Measurements from ENCODE around the gene AGBL1. TPM values are rescaled to one million over a fixed set of nuclear protein-coding genes. Genes with fewer than 3 reads are reported as not detected.

Gene AGBL1
- total and polyA plus RNA-seq, 2 experiments from 2014 or later = 0.03 TPM; not detected in 1

DNA sequence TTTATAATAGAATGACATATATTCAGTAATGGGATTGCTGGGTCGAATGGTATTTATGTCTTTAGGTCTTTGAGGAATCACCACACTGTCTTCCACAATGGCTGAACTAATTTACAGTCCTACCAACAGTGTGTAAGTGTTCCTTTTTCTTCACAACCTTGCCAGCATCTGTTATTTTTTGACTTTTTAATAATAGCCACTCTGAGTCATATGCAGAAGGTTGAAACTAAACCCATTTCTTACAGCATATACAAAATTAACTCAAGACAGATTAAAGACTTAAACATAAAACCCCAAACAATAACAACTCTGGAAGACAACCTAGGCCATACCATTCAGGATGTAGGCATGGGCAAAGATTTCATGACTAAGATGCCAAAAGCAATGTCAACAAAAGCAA lies 671.4 kb downstream of the AGBL1 start (continued):
- TF ChIP-seq, protein P1, sequence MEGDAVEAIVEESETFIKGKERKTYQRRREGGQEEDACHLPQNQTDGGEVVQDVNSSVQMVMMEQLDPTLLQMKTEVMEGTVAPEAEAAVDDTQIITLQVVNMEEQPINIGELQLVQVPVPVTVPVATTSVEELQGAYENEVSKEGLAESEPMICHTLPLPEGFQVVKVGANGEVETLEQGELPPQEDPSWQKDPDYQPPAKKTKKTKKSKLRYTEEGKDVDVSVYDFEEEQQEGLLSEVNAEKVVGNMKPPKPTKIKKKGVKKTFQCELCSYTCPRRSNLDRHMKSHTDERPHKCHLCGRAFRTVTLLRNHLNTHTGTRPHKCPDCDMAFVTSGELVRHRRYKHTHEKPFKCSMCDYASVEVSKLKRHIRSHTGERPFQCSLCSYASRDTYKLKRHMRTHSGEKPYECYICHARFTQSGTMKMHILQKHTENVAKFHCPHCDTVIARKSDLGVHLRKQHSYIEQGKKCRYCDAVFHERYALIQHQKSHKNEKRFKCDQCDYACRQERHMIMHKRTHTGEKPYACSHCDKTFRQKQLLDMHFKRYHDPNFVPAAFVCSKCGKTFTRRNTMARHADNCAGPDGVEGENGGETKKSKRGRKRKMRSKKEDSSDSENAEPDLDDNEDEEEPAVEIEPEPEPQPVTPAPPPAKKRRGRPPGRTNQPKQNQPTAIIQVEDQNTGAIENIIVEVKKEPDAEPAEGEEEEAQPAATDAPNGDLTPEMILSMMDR (conservative IDR thresholded peaks at IDR 0.05; ENCODE audit: low read depth in 2 of 2) = no peak
- TF ChIP-seq, protein P2, sequence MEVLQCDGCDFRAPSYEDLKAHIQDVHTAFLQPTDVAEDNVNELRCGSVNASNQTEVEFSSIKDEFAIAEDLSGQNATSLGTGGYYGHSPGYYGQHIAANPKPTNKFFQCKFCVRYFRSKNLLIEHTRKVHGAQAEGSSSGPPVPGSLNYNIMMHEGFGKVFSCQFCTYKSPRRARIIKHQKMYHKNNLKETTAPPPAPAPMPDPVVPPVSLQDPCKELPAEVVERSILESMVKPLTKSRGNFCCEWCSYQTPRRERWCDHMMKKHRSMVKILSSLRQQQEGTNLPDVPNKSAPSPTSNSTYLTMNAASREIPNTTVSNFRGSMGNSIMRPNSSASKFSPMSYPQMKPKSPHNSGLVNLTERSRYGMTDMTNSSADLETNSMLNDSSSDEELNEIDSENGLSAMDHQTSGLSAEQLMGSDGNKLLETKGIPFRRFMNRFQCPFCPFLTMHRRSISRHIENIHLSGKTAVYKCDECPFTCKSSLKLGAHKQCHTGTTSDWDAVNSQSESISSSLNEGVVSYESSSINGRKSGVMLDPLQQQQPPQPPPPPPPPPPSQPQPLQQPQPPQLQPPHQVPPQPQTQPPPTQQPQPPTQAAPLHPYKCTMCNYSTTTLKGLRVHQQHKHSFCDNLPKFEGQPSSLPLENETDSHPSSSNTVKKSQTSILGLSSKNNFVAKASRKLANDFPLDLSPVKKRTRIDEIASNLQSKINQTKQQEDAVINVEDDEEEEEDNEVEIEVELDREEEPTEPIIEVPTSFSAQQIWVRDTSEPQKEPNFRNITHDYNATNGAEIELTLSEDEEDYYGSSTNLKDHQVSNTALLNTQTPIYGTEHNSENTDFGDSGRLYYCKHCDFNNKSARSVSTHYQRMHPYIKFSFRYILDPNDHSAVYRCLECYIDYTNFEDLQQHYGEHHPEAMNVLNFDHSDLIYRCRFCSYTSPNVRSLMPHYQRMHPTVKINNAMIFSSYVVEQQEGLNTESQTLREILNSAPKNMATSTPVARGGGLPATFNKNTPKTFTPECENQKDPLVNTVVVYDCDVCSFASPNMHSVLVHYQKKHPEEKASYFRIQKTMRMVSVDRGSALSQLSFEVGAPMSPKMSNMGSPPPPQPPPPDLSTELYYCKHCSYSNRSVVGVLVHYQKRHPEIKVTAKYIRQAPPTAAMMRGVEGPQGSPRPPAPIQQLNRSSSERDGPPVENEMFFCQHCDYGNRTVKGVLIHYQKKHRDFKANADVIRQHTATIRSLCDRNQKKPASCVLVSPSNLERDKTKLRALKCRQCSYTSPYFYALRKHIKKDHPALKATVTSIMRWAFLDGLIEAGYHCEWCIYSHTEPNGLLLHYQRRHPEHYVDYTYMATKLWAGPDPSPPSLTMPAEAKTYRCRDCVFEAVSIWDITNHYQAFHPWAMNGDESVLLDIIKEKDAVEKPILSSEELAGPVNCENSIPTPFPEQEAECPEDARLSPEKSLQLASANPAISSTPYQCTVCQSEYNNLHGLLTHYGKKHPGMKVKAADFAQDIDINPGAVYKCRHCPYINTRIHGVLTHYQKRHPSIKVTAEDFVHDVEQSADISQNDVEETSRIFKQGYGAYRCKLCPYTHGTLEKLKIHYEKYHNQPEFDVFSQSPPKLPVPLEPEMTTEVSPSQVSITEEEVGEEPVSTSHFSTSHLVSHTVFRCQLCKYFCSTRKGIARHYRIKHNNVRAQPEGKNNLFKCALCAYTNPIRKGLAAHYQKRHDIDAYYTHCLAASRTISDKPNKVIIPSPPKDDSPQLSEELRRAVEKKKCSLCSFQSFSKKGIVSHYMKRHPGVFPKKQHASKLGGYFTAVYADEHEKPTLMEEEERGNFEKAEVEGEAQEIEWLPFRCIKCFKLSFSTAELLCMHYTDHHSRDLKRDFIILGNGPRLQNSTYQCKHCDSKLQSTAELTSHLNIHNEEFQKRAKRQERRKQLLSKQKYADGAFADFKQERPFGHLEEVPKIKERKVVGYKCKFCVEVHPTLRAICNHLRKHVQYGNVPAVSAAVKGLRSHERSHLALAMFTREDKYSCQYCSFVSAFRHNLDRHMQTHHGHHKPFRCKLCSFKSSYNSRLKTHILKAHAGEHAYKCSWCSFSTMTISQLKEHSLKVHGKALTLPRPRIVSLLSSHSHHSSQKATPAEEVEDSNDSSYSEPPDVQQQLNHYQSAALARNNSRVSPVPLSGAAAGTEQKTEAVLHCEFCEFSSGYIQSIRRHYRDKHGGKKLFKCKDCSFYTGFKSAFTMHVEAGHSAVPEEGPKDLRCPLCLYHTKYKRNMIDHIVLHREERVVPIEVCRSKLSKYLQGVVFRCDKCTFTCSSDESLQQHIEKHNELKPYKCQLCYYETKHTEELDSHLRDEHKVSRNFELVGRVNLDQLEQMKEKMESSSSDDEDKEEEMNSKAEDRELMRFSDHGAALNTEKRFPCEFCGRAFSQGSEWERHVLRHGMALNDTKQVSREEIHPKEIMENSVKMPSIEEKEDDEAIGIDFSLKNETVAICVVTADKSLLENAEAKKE (CRISPR knock-in tag; IDR thresholded peaks at IDR 0.05) = no peak

DNA sequence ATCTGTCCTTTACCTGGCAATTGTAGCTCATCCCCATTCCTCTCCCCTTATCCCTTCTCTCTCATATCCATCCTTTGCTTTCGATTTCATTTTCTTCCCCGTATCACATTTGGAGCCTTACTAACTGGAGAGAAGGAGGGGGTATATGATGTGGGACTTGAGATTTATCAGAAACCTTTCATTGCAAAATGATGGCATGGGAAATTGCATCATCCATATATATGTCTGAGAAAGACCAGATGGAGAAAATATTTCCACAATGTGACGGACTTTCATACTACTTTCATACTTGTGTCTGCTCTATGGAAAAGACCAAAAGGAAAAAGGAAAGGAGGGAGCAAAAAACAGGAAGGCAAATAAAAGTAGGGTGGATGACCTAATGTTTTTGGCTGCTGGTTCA lies 675.2 kb downstream of the AGBL1 start:
- Mint-ChIP-seq H3K27ac (no peak overlapping the region), H3K9me3 (no peaks in the 10 kb centered on the region)
- TF ChIP-seq JUNB (IDR thresholded peaks at IDR 0.05; ENCODE audit: unreplicated experiment) = no peak
- TF ChIP-seq, protein P1 (conservative IDR thresholded peaks at IDR 0.05; ENCODE audit: low read depth in 2 of 2) = no peak
- no peak for TF ChIP-seq ZNF114 (CRISPR knock-in tag; IDR thresholded peaks at IDR 0.05)
- TF ChIP-seq POLR2AphosphoS5 (IDR thresholded peaks at IDR 0.05; ENCODE audit: low read depth) = no peak
- no peak for TF ChIP-seq ZNF331 (CRISPR knock-in tag; IDR thresholded peaks at IDR 0.05; ENCODE audit: low read depth)
- TF ChIP-seq EZH2phosphoT487 (IDR thresholded peaks at IDR 0.05; ENCODE audit: unreplicated experiment) = no peak

More for the DNA sequence above, 675.2 kb downstream of the AGBL1 start:
- H3K4me3 ChIP-seq = no peak overlapping the region
- no peaks in the 10 kb centered on the region for H3K36me3 Mint-ChIP-seq (ENCODE audit: low read depth)
- H3K27me3 Mint-ChIP-seq (ENCODE audit: insufficient read depth, low read depth, poor library complexity) = no peaks in the 10 kb centered on the region
- H2AFZ ChIP-seq = no peak overlapping the region
- H3K9me2 ChIP-seq (ENCODE audit: insufficient read depth) = no peaks in the 10 kb centered on the region
- no peaks in the 10 kb centered on the region for H3K4me1 ChIP-seq (ENCODE audit: insufficient read depth)
- H4K20me1 ChIP-seq (replicated peaks; ENCODE audit: insufficient read depth) = no peaks in the 10 kb centered on the region
- no peaks in the 10 kb centered on the region for H3K4me1 Mint-ChIP-seq
- ATAC-seq = no peak
- no peak for DNase-seq (ENCODE audit: low spot score)
- H3K27me3 ChIP-seq (ENCODE audit: insufficient read depth) = no peaks in the 10 kb centered on the region
- H3F3A ChIP-seq (replicated peaks; ENCODE audit: low read depth) = no peaks in the 10 kb centered on the region
- no peak overlapping the region for H3K4me3 Mint-ChIP-seq
- H3K27ac ChIP-seq (ENCODE audit: low read depth) = no peak overlapping the region
- H3K4me2 ChIP-seq = no peak overlapping the region
- H3K79me2 ChIP-seq (replicated peaks; ENCODE audit: insufficient read depth) = no peaks in the 10 kb centered on the region
- H3K36me3 ChIP-seq (ENCODE audit: insufficient read depth) = no peaks in the 10 kb centered on the region

Data from GM23338 (cell line).